SK-N-SH treated with all-trans-retinoic acid at 6 μM for 48 hours (cell line): ENCODE data around the gene C1QTNF5.

Experiments
- ATAC-seq: fragments of 200-7000 bp; cut with Tn5 transposase; 3 replicates; pipeline ENCODE4 v1.9.1; 2020; ENCODE audit warnings: mild to moderate bottlenecking, moderate library complexity
- ARNTL ChIP-seq: fragments of 450-650 bp; formaldehyde crosslinking; IDR thresholded peaks from 2 replicates; pipeline ENCODE4 v1.5.0; 2020; ENCODE audit warnings: low read depth, mild to moderate bottlenecking, moderate library complexity, borderline replicate concordance
- BACH2 ChIP-seq: fragments of 250-450 bp; sonication (Bioruptor Pico); IDR thresholded peaks from 2 replicates; pipeline ENCODE4 v1.9.0; 2021; ENCODE audit warnings: mild to moderate bottlenecking, borderline replicate concordance
- CSDC2 ChIP-seq: fragments of 250-450 bp; sonication (Bioruptor Pico); IDR thresholded peaks from 2 replicates; pipeline ENCODE4 v1.5.0; 2020; ENCODE audit warnings: mild to moderate bottlenecking, moderate library complexity
- CSRNP3 ChIP-seq: fragments of 250-450 bp; sonication (Bioruptor Pico); IDR thresholded peaks from 2 replicates; pipeline ENCODE4 v1.5.1; 2021; ENCODE audit warnings: mild to moderate bottlenecking, moderate library complexity
- ESRRG ChIP-seq: fragments of 250-450 bp; sonication (Bioruptor Pico); IDR thresholded peaks from 2 replicates; pipeline ENCODE4 v1.6.1; 2021; ENCODE audit warnings: mild to moderate bottlenecking
- GLIS3 ChIP-seq: fragments of 250-450 bp; sonication (Bioruptor Pico); IDR thresholded peaks from 2 replicates; pipeline ENCODE4 v1.5.0; 2020; ENCODE audit warnings: mild to moderate bottlenecking, moderate library complexity
- ISL1 ChIP-seq: fragments of 250-450 bp; sonication (Bioruptor Pico); IDR thresholded peaks from 2 replicates; pipeline ENCODE4 v2.1.2; 2022; ENCODE audit warnings: mild to moderate bottlenecking, moderate library complexity
- OSR1 ChIP-seq: fragments of 250-450 bp; sonication (Bioruptor Pico); IDR thresholded peaks from 2 replicates; pipeline ENCODE4 v1.8.0; 2022; ENCODE audit warnings: moderate library complexity, mild to moderate bottlenecking, inconsistent platforms
- PATZ1 ChIP-seq: fragments of 250-450 bp; sonication (Bioruptor Pico); IDR thresholded peaks from 2 replicates; pipeline ENCODE4 v1.8.0; 2020; ENCODE audit warnings: mild to moderate bottlenecking, moderate library complexity, borderline replicate concordance
- POU6F1 ChIP-seq: fragments of 250-450 bp; sonication (Bioruptor Pico); IDR thresholded peaks from 2 replicates; pipeline ENCODE4 v1.8.0; 2021; ENCODE audit warnings: low read depth, mild to moderate bottlenecking, moderate library complexity, borderline replicate concordance
- PPARA ChIP-seq: fragments of 250-450 bp; sonication (Bioruptor Pico); IDR thresholded peaks from 2 replicates; pipeline ENCODE4 v1.5.0; 2020; ENCODE audit warnings: mild to moderate bottlenecking, borderline replicate concordance
- RARB ChIP-seq: fragments of 250-450 bp; sonication (Bioruptor Pico); IDR thresholded peaks from 2 replicates; pipeline ENCODE4 v1.8.0; 2021; ENCODE audit warnings: mild to moderate bottlenecking, moderate library complexity
- SNAI2 ChIP-seq: fragments of 250-450 bp; sonication (Bioruptor Pico); IDR thresholded peaks from 2 replicates; pipeline ENCODE4 v1.5.0; 2020; ENCODE audit warnings: mild to moderate bottlenecking, moderate library complexity
- TCF4 ChIP-seq: fragments of 250-450 bp; sonication (Bioruptor Pico); IDR thresholded peaks from 2 replicates; pipeline ENCODE4 v1.8.0; 2021; ENCODE audit warnings: mild to moderate bottlenecking, moderate library complexity, borderline replicate concordance
- TOX ChIP-seq: fragments of 250-450 bp; sonication (Bioruptor Pico); IDR thresholded peaks from 2 replicates; pipeline ENCODE4 v1.8.0; 2021; ENCODE audit warnings: mild to moderate bottlenecking, moderate library complexity, borderline replicate concordance
- ZFP3 ChIP-seq: fragments of 250-450 bp; sonication (Bioruptor Pico); IDR thresholded peaks from 2 replicates; pipeline ENCODE4 v1.5.0; 2020; ENCODE audit warnings: mild to moderate bottlenecking, moderate library complexity
- ZFP30 ChIP-seq: fragments of 450-650 bp; formaldehyde crosslinking; IDR thresholded peaks from 2 replicates; pipeline ENCODE4 v1.5.0; 2022; ENCODE audit warnings: mild to moderate bottlenecking, moderate library complexity
- ZNF565 ChIP-seq: fragments of 450-650 bp; formaldehyde crosslinking; conservative IDR thresholded peaks from 2 replicates; pipeline ENCODE4 v1.5.0; 2020; ENCODE audit warnings: low read depth, mild to moderate bottlenecking, moderate library complexity
- ZNF8 ChIP-seq: fragments of 450-650 bp; formaldehyde crosslinking; IDR thresholded peaks from 2 replicates; pipeline ENCODE4 v1.5.0; 2020; ENCODE audit warnings: mild to moderate bottlenecking, moderate library complexity

C1QTNF5 gene

GRCh38 chr11:119342362-119343130 is 1.9 kb upstream of the C1QTNF5 start:
- no peak for ATAC-seq
- TF ChIP-seq TOX (CRISPR knock-in tag) (no peak), ZFP3 (no peak), CSRNP3 (CRISPR knock-in tag) (no peak), RARB (CRISPR knock-in tag) (no peak), ESRRG (CRISPR knock-in tag) (no peak), ARNTL (CRISPR knock-in tag) (no peak), PPARA (no peak), BACH2 (CRISPR knock-in tag) (no peak), POU6F1 (CRISPR knock-in tag) (no peak), ZNF8 (CRISPR knock-in tag) (no peak), OSR1 (CRISPR knock-in tag) (no peak), PATZ1 (CRISPR knock-in tag) (no peak), ZFP30 (CRISPR knock-in tag) (no peak)

- TF ChIP-seq CSRNP3 (CRISPR knock-in tag) (no peak), GLIS3 (CRISPR knock-in tag) (no peak), SNAI2 (no peak), BACH2 (CRISPR knock-in tag) (no peak)
- ATAC-seq: no peak
Observed at GRCh38 chr11:119342023-119342300, 1.3 kb upstream of the C1QTNF5 start.

- ATAC-seq: no peak
- TF ChIP-seq PATZ1 (CRISPR knock-in tag) (no peak), RARB (CRISPR knock-in tag) (no peak), ARNTL (CRISPR knock-in tag) (no peak), ZNF8 (CRISPR knock-in tag) (no peak), ZFP30 (CRISPR knock-in tag) (no peak), ISL1 (no peak), ESRRG (CRISPR knock-in tag) (no peak), CSDC2 (CRISPR knock-in tag) (no peak), TCF4 (no peak), ZFP3 (no peak), ZNF565 (CRISPR knock-in tag) (no peak)
Observed at GRCh38 chr11:119341222-119342022, 739 bp upstream of the C1QTNF5 start.
